Esophagus squamous epithelium (tissue), 5 donors: ENCODE results near the gene MEIS2. TPM values are rescaled to one million over a fixed set of nuclear protein-coding genes. Genes with fewer than 3 reads are reported as not detected.

Experiments
- DNase-seq: peaks from one replicate; lab custom pipeline; 2025; lab: John Stamatoyannopoulos, UW
- H3K27ac ChIP-seq, 4 donors: fragments of 200-600 bp; sonication (generic); one replicate each; pipeline ENCODE4 v1.5.1; 2016 to 2019; ENCODE audit warnings: mild to moderate bottlenecking in 1 of 4
- H3K27me3 ChIP-seq, 4 donors: fragments of 200-600 bp; sonication (generic); 1 replicate in 3 of 4; 2 replicates in 1 of 4; pipeline versions ENCODE4 v1.5.1 to v1.6.0; 2017 to 2021; ENCODE audit warnings: antibody characterized with exemption in 1 of 4
- H3K36me3 ChIP-seq, 3 donors: fragments of 200-600 bp; sonication (generic); one replicate each; pipeline ENCODE4 v1.5.1; 2016 to 2019
- H3K4me1 ChIP-seq, 3 donors: fragments of 200-600 bp; sonication (generic); one replicate each; pipeline ENCODE4 v1.5.1; 2017 to 2019
- H3K4me3 ChIP-seq, 4 donors: fragments of 200-600 bp; sonication (generic); 1 replicate in 3 of 4; 2 replicates in 1 of 4; pipeline ENCODE4 v1.5.1; 2016 to 2019; ENCODE audit warnings: mild to moderate bottlenecking in 2 of 4, moderate library complexity in 1 of 4
- H3K9me3 ChIP-seq, 3 donors: fragments of 200-600 bp; sonication (generic); one replicate each; pipeline ENCODE4 v1.5.1; 2016 to 2019
- CTCF ChIP-seq, 6 experiments: fragments of 450-650 bp in 4 of 6; fragments of 200-600 bp in 2 of 6; sonication (generic) in 2 of 6; IDR thresholded peaks; one replicate each; pipeline ENCODE4 v1.5.1; 2016 to 2019; ENCODE audit warnings: antibody characterized with exemption in 6 of 6, mild to moderate bottlenecking in 4 of 6, moderate library complexity in 4 of 6
- POLR2A ChIP-seq, 4 donors: fragments of 450-650 bp; IDR thresholded peaks; one replicate each; pipeline ENCODE4 v1.6.1; 2017; ENCODE audit warnings: antibody characterized with exemption in 4 of 4, mild to moderate bottlenecking in 4 of 4, moderate library complexity in 3 of 4
- WGBS, 2 donors: methylation state at CpG; one replicate each; pipeline ENCODE4 v1.1.5; 2018; 5-methylcytosine and 5-hydroxymethylcytosine counted together
- intact Hi-C: fragments of 100-400 bp; cut with DNase I; formaldehyde crosslinking; loops from one replicate; pipeline ENCODE4 v1.15.0; 2022
- total RNA-seq, 4 donors: library from RNA; depleted of rRNA; stranded (reverse); fragments of >200 nt; gene quantifications; one replicate each; pipeline ENCODE4 v1.1.0, GENCODE V29; 2016
- donor health status: DM: yes; HTN: yes; CAD: no.

MEIS2 gene
- total RNA-seq, 4 donors from 2014 or later: 6.6 to 26.3 (median 9.9) TPM

GRCh38 chr15:37078566-37078965 is 21.8 kb downstream of the MEIS2 start:
- intact Hi-C loops: no loop called here
- H3K27ac ChIP-seq: no peak overlapping the region
- 36 to 54% methylated on average over 1 of the region's 1 CpG for WGBS, 2 donors
- TF ChIP-seq CTCF (IDR thresholded peaks at IDR 0.05): no peak
- TF ChIP-seq POLR2A (IDR thresholded peaks at IDR 0.05): no peak
- no peaks in the 10 kb centered on the region for H3K27me3 ChIP-seq
- no peaks in the 10 kb centered on the region for H3K9me3 ChIP-seq
- H3K4me3 ChIP-seq: no peak overlapping the region
- peaks cover 5 to 35% (median 11%) of the 10 kb centered on the region in 3 donors for H3K4me1 ChIP-seq
- no peak for DNase-seq
- H3K36me3 ChIP-seq: peaks cover 0 to 21% (median 10%) of the 10 kb centered on the region in 3 donors

GRCh38 chr15:37077623-37078351 is 22.6 kb downstream of the MEIS2 start:
- Histone ChIP-seq H3K36me3 (peaks cover 0 to 18% (median 3%) of the 10 kb centered on the region in 3 donors), H3K27ac (no peak overlapping the region), H3K4me1 (peaks cover 5 to 35% (median 11%) of the 10 kb centered on the region in 3 donors), H3K4me3 (no peak overlapping the region), H3K27me3 (no peaks in the 10 kb centered on the region), H3K9me3 (no peaks in the 10 kb centered on the region)
- no peak for DNase-seq
- WGBS, 2 donors: 74 to 89% methylated on average over 10 to 11 of the region's 11 CpGs
- intact Hi-C loops: no loop called here
- TF ChIP-seq POLR2A (IDR thresholded peaks at IDR 0.05) (no peak), CTCF (IDR thresholded peaks at IDR 0.05) (no peak)

GRCh38 chr15:37076543-37076942 is 23.8 kb downstream of the MEIS2 start:
- no peak overlapping the region for H3K27ac ChIP-seq
- H3K36me3 ChIP-seq: peaks cover 0 to 12% (median 0%) of the 10 kb centered on the region in 3 donors
- no peaks in the 10 kb centered on the region for H3K9me3 ChIP-seq
- peaks cover 5 to 34% (median 11%) of the 10 kb centered on the region in 3 donors for H3K4me1 ChIP-seq
- H3K4me3 ChIP-seq: no peak overlapping the region
- intact Hi-C loops: no loop called here
- H3K27me3 ChIP-seq: no peaks in the 10 kb centered on the region
- TF ChIP-seq POLR2A (IDR thresholded peaks at IDR 0.05) (no peak), CTCF (IDR thresholded peaks at IDR 0.05) (no peak)
- DNase-seq: no peak

- Histone ChIP-seq H3K9me3 (no peaks in the 10 kb centered on the region), H3K27ac (no peak overlapping the region), H3K4me3 (no peak overlapping the region), H3K4me1 (peaks cover 5 to 26% (median 11%) of the 10 kb centered on the region in 3 donors), H3K36me3 (peaks cover 0 to 12% (median 0%) of the 10 kb centered on the region in 3 donors), H3K27me3 (no peaks in the 10 kb centered on the region)
- WGBS, 2 donors: 68 to 80% methylated on average over 4 of the region's 4 CpGs
- intact Hi-C loops: no loop called here
- DNase-seq: no peak
- TF ChIP-seq POLR2A (IDR thresholded peaks at IDR 0.05) (no peak), CTCF (IDR thresholded peaks at IDR 0.05) (no peak)
These were observed 24.6 kb downstream of the MEIS2 start for GRCh38 chr15:37075777-37076176.

GRCh38 chr15:37072181-37072580 is 28.2 kb downstream of the MEIS2 start:
- Histone ChIP-seq H3K9me3 (no peaks in the 10 kb centered on the region), H3K4me3 (no peak overlapping the region), H3K4me1 (no peaks in the 10 kb centered on the region), H3K27me3 (no peaks in the 10 kb centered on the region), H3K27ac (no peak overlapping the region), H3K36me3 (peaks cover 0 to 23% (median 0%) of the 10 kb centered on the region in 3 donors)
- no peak for DNase-seq
- intact Hi-C loops: no loop called here
- TF ChIP-seq CTCF (IDR thresholded peaks at IDR 0.05) (no peak), POLR2A (IDR thresholded peaks at IDR 0.05) (no peak)
- 62 to 70% methylated on average over 1 of the region's 1 CpG for WGBS, 2 donors
